Superior temporal gyrus (tissue), 1 donor: Measurements from ENCODE around the gene SPOCK1.
"Not testable (repeated sequence)": the region's sequence is repeated elsewhere in the genome, so short reads cannot be mapped to it uniquely, and the experiment has no call there.

ENCODE experiments used
- DNase-seq: peaks from one replicate; pipeline ENCODE4 v3.0.0-alpha.2; 2016; ENCODE audit errors: extremely low spot score

Gene SPOCK1

DNA sequence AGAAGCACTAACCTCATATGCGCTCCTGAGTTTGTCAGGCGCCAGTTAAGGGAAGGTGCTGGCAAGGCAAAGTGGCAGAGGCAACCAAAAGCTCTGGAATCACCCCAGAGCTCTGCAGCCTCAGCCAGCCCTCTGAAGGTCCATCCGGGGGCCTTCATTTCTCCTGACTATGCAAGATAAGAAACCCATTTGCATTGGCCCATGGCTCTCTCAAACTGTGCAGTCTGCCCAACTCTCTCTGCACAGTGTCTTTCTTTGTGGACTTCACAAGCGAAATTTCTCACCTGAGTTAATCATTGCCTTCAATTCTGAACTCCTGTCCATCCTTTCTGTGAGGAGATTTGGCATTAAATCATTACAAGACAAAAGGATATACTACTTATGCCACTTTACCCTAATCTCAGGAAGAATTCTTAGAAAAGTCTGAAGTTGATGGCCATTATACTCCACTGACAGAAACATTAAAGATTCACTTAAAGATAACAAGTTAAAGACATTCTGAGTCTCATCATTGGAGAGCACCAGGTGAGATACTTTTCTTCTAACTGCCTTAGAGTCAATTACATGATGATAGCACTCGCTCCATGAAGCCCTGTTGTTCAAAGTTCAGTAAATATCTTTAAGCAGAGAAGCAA is 235.6 kb downstream of the SPOCK1 start:
- no peak for DNase-seq

GRCh38 chr5:137262818-137263217 is 236.3 kb downstream of the SPOCK1 start:
- DNase-seq = no peak

DNA sequence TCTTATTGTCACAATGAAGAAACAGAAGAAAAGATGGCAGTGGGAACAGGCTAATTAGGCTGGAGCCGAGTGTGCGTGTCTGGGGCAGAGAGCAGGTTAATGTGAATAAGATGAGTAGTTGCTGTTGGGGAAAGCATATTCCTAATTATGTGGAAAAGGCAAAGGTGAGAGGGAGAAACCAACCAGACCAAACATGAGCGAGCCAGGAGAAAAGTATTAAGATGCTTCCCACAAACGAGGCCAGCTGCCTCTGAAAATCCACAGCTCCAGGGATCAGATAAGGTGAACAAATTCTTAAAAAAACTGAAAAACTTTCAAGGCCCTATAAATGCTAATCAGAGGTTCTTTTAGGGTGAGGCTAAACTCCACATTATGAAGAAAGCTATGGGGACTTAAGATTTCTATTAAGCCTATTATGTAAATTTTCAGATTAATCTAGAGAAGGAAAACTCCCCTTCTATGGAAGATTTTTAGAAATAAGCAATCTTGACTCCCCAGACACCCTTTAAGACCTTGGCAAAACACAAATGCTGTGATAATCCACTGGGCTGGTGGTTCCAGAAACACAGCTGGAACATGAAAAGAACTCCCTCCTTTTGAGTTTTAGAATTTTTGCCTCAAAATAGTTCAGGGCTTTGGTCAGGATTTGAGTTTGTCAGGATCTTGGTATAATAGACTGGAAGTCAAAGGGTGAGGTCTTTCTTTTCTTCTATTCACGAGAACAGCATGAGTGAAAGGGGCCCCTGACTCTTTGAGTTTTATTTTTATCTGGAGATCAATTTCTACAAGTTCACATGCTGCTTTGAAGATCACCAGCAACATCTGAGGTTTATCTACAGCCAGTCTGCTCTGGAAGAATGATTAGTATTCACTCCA is 238.1 kb downstream of the SPOCK1 start:
- DNase-seq = no peak

DNA sequence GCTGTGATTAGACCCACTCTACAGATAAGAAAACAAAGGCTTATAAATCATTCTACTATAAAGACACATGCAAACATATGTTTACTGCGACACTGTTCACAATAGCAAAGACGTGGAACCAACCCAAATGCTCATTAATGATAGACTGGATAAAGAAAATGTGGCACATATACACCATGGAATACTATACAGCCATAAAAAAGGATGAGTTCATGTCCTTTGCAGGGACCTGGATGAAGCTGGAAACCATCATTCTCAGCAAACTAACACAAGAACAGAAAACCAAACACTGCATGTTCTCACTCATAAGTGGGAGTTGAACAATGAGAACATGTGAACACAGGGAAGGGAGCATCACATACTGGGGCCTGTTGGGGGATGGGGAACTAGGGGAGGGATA is 240.0 kb downstream of the SPOCK1 start:
- DNase-seq = not testable (repeated sequence)

- DNase-seq = peak; percentile 93
Measured at GRCh38 chr5:137254119-137255090, 244.7 kb downstream of the SPOCK1 start.

- peak; percentile 60 for DNase-seq
Measured at GRCh38 chr5:137252512-137252911, 246.6 kb downstream of the SPOCK1 start.

DNA sequence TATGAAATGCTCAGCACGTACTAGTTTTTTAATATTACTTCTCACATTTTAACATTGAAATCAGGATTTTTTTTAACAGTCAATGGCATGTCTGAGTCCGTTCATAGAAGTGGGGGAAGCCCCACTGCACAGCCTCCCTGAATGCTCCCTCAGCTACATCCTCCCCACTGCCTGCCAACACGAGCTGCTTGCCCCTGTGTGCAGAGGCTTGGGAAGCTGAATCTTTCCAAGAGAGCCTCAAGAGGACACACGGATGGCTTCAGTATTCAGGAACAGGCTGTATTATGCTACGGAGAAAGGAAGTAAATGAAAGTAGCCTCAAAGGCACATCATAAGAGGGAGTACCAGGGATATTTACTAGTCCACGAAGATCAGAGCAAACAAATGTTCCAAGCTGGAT is 248.7 kb downstream of the SPOCK1 start:
- DNase-seq = no peak

GRCh38 chr5:137248527-137248926 is 250.6 kb downstream of the SPOCK1 start:
- no peak for DNase-seq

- no peak for DNase-seq
Measured at GRCh38 chr5:137245438-137245837, 253.7 kb downstream of the SPOCK1 start.

GRCh38 chr5:137240285-137240684 is 258.8 kb downstream of the SPOCK1 start:
- DNase-seq = no peak

DNA sequence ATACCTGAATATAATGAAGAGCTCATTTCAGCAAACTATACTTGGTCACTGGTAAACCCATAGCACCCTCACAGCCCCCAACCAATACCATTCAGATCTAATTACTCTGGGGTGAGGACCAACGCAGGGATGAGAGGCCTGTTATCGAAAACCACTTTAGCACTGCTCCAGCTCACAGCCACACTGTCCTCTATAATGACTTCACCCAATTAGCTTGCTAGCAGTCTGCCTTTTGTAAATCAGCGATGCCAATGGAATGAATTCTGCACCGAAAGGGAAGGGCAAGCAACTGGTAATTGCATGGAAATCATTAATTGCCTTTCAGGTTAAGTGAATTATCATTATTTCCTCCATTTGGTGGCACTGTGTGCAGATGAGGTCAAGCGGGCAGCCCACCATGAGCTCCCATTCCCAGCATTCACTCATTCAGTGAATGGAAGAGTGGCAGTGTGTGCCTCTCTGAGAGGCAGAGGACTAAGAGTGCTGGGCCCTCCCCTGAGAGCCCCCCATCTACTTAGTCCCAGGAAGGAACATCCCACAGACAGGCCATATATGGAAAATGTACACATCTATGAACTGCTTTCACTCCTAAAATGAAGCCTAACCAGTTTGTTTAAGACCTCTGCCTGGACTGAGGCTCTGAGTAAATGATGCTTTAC is 262.1 kb downstream of the SPOCK1 start:
- DNase-seq = no peak

DNA sequence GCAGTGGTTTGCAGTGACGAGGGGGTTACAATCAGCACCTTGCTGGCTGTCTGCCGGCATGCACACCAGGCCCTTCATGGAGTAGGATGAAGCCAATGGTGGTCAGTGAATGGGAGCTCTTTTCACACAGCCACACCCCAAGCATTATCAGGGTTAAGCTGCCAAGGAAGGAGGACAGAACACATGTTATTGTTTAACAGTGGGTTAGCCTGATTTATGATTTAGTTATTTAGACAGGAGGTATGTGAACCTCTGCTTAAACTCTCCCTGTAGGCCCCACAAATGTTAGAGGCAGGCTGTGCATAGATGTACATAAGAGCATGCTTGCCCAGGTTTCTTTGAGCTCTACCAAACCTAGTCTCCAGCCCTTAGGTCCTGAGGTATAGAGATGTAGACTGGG is 262.9 kb downstream of the SPOCK1 start:
- no peak for DNase-seq

DNA sequence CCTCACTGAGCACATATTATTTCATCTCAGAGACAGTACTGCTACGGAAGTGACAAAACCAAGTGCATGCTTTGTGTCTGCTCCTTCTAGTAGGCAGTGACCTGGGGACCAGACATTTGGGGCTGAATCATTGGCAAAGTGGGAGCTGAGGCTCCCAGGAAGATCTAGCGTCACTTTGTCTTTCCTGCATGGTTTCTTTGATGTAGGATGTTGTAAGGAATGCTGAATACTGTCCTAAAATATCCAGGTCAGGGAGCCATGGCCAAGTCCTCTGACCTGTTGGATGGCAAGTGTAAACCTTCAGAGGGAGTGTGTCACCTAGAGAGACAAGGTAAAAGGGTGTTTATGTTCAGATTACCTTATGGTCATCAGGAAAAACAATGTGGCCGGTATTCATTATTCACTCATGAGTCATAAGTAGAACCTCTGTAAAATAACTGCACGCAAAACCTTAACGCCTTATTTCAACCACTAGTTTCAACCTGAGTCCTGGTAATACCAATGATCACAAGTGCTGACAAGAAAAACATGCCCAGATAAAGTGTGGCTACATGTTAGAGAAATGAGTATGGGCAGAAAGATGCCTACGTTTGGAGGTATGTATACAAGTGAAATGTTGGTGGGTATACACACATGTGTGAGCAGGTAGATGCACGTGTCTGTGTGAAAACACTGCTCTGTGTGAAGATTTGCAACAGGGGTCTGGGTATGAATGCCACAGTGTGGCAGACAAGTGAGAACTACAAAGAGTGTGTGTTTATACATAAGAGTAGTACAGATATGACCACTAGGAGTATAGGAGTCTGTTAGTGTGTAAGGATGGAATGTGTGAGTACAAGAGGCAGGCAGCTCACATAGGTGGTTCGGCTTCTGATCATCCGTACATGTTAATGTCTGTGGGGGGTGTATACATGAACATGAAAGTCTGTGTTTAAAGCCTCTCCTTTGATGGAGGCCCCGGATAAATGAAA is 263.9 kb downstream of the SPOCK1 start:
- no peak for DNase-seq

DNA sequence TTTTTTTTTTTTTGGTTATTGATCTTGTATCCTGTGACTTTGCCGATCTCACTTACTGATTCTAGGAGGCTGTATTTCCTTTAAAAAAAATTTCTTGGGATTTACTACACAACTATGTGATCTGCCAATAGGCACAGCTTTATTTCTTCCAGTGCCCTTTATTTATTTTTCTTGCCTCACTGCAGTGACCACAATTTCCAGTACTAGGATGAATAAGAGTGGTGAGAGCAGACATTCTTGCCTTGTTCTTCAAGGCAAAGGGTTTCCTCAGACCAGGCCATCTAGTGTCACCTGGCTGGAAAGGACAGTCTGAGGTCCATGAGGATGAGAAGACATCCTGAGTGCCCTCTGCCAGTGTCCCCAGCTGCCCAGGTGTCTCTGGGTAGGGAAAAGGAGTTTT is 265.4 kb downstream of the SPOCK1 start:
- no peak for DNase-seq

DNA sequence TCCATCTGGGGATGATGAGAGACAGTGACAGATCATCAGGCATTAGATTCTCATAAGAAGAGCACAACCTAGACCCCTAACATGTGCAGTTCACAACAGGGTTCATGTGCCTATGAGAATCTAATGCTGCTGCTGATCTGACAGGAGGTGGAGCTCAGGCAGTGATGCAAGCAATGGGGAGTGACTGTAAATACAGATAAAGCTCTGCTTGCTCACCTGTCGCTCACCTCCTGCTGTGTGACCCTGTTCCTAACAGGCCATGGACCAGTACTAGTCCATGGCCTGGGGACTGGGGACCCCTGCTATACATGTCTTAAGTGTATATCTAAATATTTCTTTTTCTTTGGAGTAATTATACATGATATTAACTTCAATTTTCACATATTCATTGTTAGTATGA is 265.8 kb downstream of the SPOCK1 start:
- DNase-seq = not testable (repeated sequence)

GRCh38 chr5:137231540-137231939 is 267.6 kb downstream of the SPOCK1 start:
- DNase-seq = no peak

DNA sequence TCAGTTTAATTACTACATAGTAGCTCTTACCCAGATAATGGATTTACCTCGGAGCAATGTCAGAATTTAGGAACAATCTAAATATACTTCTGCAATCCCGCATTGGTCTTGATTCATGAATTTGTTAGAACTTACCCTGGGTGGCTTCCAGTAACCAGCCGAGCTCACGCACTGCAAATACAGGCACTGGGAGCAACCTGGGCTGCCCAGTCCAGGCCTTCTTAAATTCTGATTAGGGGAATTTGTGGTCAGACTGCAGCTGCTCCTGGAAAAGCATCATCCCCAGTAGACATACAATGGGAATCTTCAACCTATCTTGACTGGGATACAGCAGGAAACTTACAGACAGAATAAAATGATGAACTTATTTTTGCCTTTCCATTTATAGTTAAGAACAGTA is 270.3 kb downstream of the SPOCK1 start:
- DNase-seq = no peak

DNA sequence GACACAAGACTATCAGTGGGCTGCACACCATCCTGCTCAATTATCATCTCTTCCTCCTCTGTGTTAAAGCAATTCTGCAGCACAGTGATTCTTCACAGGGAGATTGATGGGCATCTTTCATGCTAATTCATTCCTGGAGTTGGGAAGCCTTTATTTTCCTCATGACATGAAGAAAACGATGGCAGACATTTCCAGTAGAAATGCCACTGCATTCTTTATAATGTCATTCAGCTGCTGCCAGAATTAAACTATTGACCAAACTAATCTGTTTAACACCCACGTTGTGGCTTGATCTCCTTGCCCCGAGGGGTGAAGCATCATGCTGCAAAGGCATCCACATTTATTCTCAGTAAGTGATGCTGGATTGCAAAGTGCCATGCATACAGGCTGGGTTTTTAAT is 273.0 kb downstream of the SPOCK1 start:
- no peak for DNase-seq

DNA sequence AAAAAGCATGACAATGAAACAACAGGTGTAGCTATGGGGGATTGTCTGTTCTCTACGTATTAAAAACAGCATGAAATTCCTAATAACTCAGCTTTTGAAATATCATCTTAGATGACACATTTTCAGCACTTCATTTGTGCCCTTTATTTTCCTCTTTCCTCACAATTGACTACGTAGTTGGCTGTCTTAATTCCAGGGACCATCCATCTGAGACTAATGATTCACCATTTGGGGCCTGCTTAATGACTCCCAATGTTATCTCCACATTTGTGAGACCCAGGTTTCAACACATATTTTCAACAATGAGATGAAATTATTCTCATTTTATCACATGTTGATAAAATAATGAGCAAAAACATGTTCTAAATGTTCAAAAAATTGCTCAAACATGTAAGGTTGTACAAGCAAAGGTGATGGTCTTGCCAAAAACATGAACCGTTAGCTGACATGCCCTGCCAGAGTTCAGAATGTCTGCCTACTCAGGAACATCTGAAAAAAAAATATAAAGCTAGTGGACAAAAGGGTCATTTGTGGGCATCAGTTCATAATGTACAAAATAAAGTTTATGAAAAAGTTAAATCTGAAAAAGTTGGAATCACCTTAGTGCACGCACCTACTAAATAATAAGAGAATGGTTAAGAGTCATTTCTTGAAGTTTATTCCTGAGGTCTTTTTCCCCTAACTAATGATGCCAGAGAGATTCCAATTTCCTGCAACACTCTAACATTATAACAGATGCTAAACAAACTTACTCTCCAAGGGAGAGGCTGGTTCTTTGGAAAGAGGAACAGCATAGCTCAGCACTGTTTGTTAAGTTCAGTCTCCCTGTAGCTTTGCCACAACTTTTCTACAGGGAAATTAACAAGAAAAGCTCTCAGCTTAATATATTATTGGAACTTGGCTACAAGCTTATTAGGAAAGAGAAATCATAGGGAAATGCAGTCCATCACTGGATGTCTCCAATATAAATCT is 275.5 kb downstream of the SPOCK1 start:
- DNase-seq = no peak
